GM23338 (cell line): ENCODE data around the gene DDX54. TPM values are rescaled to one million over a fixed set of nuclear protein-coding genes. Genes with fewer than 3 reads are reported as not detected.

ENCODE experiments used
- ATAC-seq: fragments of 200-7000 bp; cut with Tn5 transposase; 3 replicates; pipeline ENCODE4 v1.9.1; 2020
- DNase-seq: peaks from one replicate; pipeline ENCODE4 v3.0.0-alpha.2; 2015; ENCODE audit warnings: low spot score
- H2AFZ ChIP-seq: fragments of 200-600 bp; sonication (generic); 2 replicates; pipeline ENCODE4 v1.8.0; 2016; ENCODE audit warnings: antibody characterized with exemption, mild to moderate bottlenecking, moderate library complexity
- H3F3A ChIP-seq: fragments of 200-600 bp; sonication (generic); replicated peaks from 2 replicates; pipeline ENCODE4 v1.8.0; 2017; ENCODE audit warnings: antibody characterized with exemption, mixed run types, low read depth
- H3K27ac ChIP-seq: fragments of 200-600 bp; sonication (generic); 2 replicates; pipeline ENCODE4 v1.6.1; 2016; ENCODE audit warnings: low read depth
- H3K27me3 ChIP-seq: fragments of 200-600 bp; sonication (generic); 2 replicates; pipeline ENCODE4 v1.8.0; 2016; ENCODE audit warnings: mild to moderate bottlenecking, mixed run types, moderate library complexity; ENCODE audit not compliant: insufficient read depth
- H3K36me3 ChIP-seq: fragments of 200-600 bp; sonication (generic); 2 replicates; pipeline ENCODE4 v1.8.0; 2016; ENCODE audit warnings: mild to moderate bottlenecking; ENCODE audit not compliant: insufficient read depth
- H3K4me1 ChIP-seq: fragments of 200-600 bp; sonication (generic); 2 replicates; pipeline ENCODE4 v1.8.0; 2016; ENCODE audit warnings: mild to moderate bottlenecking, moderate library complexity; ENCODE audit not compliant: insufficient read depth
- H3K4me2 ChIP-seq: fragments of 200-600 bp; sonication (generic); 2 replicates; pipeline ENCODE4 v1.7.1; 2017; ENCODE audit warnings: mixed run types
- H3K4me3 ChIP-seq: fragments of 200-600 bp; sonication (generic); 2 replicates; pipeline ENCODE4 v1.6.1; 2016; ENCODE audit warnings: mixed run types
- H3K79me2 ChIP-seq: fragments of 200-600 bp; sonication (generic); replicated peaks from 2 replicates; pipeline ENCODE4 v1.8.0; 2017; ENCODE audit warnings: mild to moderate bottlenecking; ENCODE audit not compliant: insufficient read depth
- H3K9me2 ChIP-seq: fragments of 200-600 bp; sonication (generic); 2 replicates; pipeline ENCODE4 v1.8.0; 2017; ENCODE audit not compliant: insufficient read depth
- H4K20me1 ChIP-seq: fragments of 200-600 bp; sonication (generic); replicated peaks from 2 replicates; pipeline ENCODE4 v1.8.0; 2017; ENCODE audit warnings: mild to moderate bottlenecking; ENCODE audit not compliant: insufficient read depth
- H3K27ac Mint-ChIP-seq: 2 replicates; pipeline ENCODE4 v1.8.0; 2020; ENCODE audit warnings: inconsistent platforms, mild to moderate bottlenecking, moderate library complexity, mixed read lengths
- H3K27me3 Mint-ChIP-seq: 3 replicates; pipeline ENCODE4 v1.8.0; 2022; ENCODE audit warnings: low read depth, mild to moderate bottlenecking, moderate library complexity, mixed read lengths, inconsistent platforms; ENCODE audit not compliant: insufficient read depth, poor library complexity
- H3K36me3 Mint-ChIP-seq: 3 replicates; pipeline ENCODE4 v1.8.0; 2021; ENCODE audit warnings: low read depth, mild to moderate bottlenecking, inconsistent platforms, moderate library complexity, mixed read lengths
- H3K4me1 Mint-ChIP-seq: 3 replicates; pipeline ENCODE4 v1.8.0; 2020; ENCODE audit warnings: mild to moderate bottlenecking, inconsistent platforms, mixed read lengths
- H3K4me3 Mint-ChIP-seq: 3 replicates; pipeline ENCODE4 v1.8.0; 2021; ENCODE audit warnings: moderate library complexity, mild to moderate bottlenecking, inconsistent platforms, mixed read lengths
- H3K9me3 Mint-ChIP-seq: 3 replicates; pipeline ENCODE4 v1.8.0; 2020; ENCODE audit warnings: moderate library complexity, mild to moderate bottlenecking, inconsistent platforms, mixed read lengths
- CREB1 ChIP-seq: fragments of 250-450 bp; sonication (Bioruptor Pico); IDR thresholded peaks from 2 replicates; pipeline ENCODE4 v1.5.0; 2020; ENCODE audit warnings: low read depth, mild to moderate bottlenecking, moderate library complexity
- EZH2 ChIP-seq: fragments of 200-600 bp; sonication (generic); IDR thresholded peaks from one replicate; pipeline ENCODE4 v1.8.0; 2017; ENCODE audit warnings: antibody characterized with exemption, mild to moderate bottlenecking, low read depth; ENCODE audit not compliant: unreplicated experiment
- JUNB ChIP-seq: IDR thresholded peaks from one replicate; pipeline ENCODE4 v1.6.1; 2016; ENCODE audit warnings: antibody characterized with exemption; ENCODE audit not compliant: unreplicated experiment
- NANOG ChIP-seq: IDR thresholded peaks from 2 replicates; pipeline ENCODE4 v1.6.1; 2016; ENCODE audit warnings: antibody characterized with exemption, borderline replicate concordance
- POLR2AphosphoS5 ChIP-seq: IDR thresholded peaks from 2 replicates; pipeline ENCODE4 v1.6.1; 2016; ENCODE audit warnings: antibody characterized with exemption, low read depth
- STAT1 ChIP-seq: IDR thresholded peaks from one replicate; pipeline ENCODE4 v1.6.1; 2016; ENCODE audit warnings: antibody characterized with exemption; ENCODE audit not compliant: unreplicated experiment
- ZNF114 ChIP-seq: fragments of 250-450 bp; sonication (Bioruptor Pico); IDR thresholded peaks from 2 replicates; pipeline ENCODE4 v1.5.0; 2020; ENCODE audit warnings: mild to moderate bottlenecking, moderate library complexity
- ZNF331 ChIP-seq: fragments of 250-450 bp; sonication (Bioruptor Pico); IDR thresholded peaks from 2 replicates; pipeline ENCODE4 v1.5.0; 2020; ENCODE audit warnings: low read depth, mild to moderate bottlenecking, moderate library complexity
- polyA plus RNA-seq: library from polyadenylated mRNA; unstranded; fragments of >200 nt; fragmentation: Nextera tagmentation; extraction: Ambion mirVana; gene quantifications from 2 replicates; pipeline ENCODE4 v1.2.1, GENCODE V29; 2016
- total RNA-seq: library from RNA; depleted of rRNA; stranded (reverse); fragments of >200 nt; shearing (Covaris generic); gene quantifications from 2 replicates; pipeline ENCODE4 v1.2.3, GENCODE V29; 2014
- TF ChIP-seq, protein P1 (sequence below): fragments of 250-450 bp; sonication (Bioruptor Pico); IDR thresholded peaks from 2 replicates; pipeline ENCODE4 v1.5.0; 2020; ENCODE audit warnings: mild to moderate bottlenecking, moderate library complexity

The DDX54 gene
- total and polyA plus RNA-seq, 2 experiments from 2014 or later: 84.1 to 89.4 TPM

- TF ChIP-seq, protein P1, sequence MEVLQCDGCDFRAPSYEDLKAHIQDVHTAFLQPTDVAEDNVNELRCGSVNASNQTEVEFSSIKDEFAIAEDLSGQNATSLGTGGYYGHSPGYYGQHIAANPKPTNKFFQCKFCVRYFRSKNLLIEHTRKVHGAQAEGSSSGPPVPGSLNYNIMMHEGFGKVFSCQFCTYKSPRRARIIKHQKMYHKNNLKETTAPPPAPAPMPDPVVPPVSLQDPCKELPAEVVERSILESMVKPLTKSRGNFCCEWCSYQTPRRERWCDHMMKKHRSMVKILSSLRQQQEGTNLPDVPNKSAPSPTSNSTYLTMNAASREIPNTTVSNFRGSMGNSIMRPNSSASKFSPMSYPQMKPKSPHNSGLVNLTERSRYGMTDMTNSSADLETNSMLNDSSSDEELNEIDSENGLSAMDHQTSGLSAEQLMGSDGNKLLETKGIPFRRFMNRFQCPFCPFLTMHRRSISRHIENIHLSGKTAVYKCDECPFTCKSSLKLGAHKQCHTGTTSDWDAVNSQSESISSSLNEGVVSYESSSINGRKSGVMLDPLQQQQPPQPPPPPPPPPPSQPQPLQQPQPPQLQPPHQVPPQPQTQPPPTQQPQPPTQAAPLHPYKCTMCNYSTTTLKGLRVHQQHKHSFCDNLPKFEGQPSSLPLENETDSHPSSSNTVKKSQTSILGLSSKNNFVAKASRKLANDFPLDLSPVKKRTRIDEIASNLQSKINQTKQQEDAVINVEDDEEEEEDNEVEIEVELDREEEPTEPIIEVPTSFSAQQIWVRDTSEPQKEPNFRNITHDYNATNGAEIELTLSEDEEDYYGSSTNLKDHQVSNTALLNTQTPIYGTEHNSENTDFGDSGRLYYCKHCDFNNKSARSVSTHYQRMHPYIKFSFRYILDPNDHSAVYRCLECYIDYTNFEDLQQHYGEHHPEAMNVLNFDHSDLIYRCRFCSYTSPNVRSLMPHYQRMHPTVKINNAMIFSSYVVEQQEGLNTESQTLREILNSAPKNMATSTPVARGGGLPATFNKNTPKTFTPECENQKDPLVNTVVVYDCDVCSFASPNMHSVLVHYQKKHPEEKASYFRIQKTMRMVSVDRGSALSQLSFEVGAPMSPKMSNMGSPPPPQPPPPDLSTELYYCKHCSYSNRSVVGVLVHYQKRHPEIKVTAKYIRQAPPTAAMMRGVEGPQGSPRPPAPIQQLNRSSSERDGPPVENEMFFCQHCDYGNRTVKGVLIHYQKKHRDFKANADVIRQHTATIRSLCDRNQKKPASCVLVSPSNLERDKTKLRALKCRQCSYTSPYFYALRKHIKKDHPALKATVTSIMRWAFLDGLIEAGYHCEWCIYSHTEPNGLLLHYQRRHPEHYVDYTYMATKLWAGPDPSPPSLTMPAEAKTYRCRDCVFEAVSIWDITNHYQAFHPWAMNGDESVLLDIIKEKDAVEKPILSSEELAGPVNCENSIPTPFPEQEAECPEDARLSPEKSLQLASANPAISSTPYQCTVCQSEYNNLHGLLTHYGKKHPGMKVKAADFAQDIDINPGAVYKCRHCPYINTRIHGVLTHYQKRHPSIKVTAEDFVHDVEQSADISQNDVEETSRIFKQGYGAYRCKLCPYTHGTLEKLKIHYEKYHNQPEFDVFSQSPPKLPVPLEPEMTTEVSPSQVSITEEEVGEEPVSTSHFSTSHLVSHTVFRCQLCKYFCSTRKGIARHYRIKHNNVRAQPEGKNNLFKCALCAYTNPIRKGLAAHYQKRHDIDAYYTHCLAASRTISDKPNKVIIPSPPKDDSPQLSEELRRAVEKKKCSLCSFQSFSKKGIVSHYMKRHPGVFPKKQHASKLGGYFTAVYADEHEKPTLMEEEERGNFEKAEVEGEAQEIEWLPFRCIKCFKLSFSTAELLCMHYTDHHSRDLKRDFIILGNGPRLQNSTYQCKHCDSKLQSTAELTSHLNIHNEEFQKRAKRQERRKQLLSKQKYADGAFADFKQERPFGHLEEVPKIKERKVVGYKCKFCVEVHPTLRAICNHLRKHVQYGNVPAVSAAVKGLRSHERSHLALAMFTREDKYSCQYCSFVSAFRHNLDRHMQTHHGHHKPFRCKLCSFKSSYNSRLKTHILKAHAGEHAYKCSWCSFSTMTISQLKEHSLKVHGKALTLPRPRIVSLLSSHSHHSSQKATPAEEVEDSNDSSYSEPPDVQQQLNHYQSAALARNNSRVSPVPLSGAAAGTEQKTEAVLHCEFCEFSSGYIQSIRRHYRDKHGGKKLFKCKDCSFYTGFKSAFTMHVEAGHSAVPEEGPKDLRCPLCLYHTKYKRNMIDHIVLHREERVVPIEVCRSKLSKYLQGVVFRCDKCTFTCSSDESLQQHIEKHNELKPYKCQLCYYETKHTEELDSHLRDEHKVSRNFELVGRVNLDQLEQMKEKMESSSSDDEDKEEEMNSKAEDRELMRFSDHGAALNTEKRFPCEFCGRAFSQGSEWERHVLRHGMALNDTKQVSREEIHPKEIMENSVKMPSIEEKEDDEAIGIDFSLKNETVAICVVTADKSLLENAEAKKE (CRISPR knock-in tag): no peak
- no peak for TF ChIP-seq POLR2AphosphoS5
- no peak for TF ChIP-seq ZNF331
- TF ChIP-seq NANOG: no peak
- no peak for TF ChIP-seq JUNB
- TF ChIP-seq STAT1: no peak
These were observed 39.7 kb upstream of the DDX54 start (continued) for GRCh38 chr12:113224955-113225354.

DNA sequence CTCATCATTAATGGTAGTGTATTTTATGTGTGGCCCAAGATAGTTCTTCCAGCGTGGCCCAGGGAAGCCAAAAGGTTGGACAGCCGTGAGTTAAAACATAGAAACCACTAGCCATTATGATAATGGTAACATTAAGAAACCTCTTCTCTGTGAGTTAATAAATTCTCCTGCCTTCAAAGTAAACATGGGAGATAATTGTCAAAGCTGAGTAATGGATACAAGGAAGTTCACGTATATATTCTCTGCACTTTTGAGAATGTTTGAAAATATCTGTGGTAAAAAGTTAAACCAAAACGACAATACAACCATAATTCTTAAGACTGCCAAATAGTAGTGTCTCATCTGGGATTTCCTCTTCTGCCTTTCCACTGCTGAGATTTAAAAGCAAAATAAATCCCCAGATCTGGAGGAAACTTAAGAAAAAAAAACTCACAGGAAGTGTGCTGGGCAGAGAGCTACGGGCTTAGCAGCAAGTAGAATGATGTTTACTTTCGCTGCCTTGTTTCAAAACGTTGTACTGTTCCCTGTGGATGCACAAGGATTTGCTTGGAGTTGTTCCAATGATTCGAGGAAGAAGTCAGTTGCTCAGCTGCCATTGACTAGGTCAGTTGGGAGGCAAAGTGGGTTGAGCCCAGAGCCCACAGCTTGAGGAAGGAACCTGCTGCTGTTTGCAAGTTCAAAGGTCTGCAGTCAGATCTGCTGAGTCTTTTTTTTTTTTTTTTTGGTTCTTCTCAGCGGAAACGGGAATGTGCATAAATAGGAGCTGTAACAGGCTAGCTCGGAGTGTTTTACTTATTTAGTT is 37.7 kb upstream of the DDX54 start:
- Histone ChIP-seq H3K4me1 (peaks cover 18% of the 10 kb centered on the region), H3K27me3 (no peaks in the 10 kb centered on the region), H3F3A (peaks cover 8% of the 10 kb centered on the region; the same call in 1 of the 2 replicates), H3K9me2 (no peaks in the 10 kb centered on the region), H4K20me1 (no peaks in the 10 kb centered on the region), H3K79me2 (peaks cover 9% of the 10 kb centered on the region), H3K36me3 (no peaks in the 10 kb centered on the region), H3K27ac (no peak overlapping the region), H3K4me2 (peak overlapping the region; percentile 89), H3K4me3 (peak overlapping the region; percentile 59), H2AFZ (no peak overlapping the region)
- Mint-ChIP-seq H3K4me3 (peak overlapping the region; percentile 81), H3K36me3 (peaks cover 7% of the 10 kb centered on the region), H3K27me3 (peaks cover 4% of the 10 kb centered on the region), H3K9me3 (no peaks in the 10 kb centered on the region), H3K27ac (peak overlapping the region; percentile 5; the same call in 1 of the 2 replicates), H3K4me1 (peaks cover 19% of the 10 kb centered on the region)
- ATAC-seq (no peak), DNase-seq (peak; percentile 40)
- TF ChIP-seq POLR2AphosphoS5: no peak
- no peak for TF ChIP-seq NANOG
- no peak for TF ChIP-seq ZNF114
- TF ChIP-seq CREB1 (CRISPR knock-in tag): no peak
- TF ChIP-seq JUNB: no peak
- TF ChIP-seq, protein P1 (CRISPR knock-in tag): no peak
- no peak for TF ChIP-seq STAT1
- TF ChIP-seq EZH2: no peak
